ENCODE data around the gene ARL15.

DNA sequence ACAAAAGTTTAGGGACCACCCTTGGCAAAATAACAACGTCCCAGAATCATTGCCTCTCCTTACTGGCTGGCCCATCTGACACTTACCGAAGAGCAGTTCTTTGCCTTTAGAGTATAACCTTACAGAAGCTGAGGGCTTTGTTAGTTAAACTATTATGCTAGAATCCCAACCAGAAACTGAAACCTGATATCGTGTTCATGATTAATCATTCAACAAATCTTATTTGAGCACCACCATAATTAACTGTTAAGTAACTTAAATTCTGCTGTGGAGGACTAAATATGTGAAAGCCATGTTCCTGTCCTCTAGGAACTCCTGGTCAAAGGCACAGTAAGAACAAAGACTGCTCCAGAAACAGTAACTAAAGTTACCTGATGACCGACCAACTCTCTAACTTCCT lies 104.9 kb downstream of the ARL15 start:
- TF ChIP-seq, protein P1, sequence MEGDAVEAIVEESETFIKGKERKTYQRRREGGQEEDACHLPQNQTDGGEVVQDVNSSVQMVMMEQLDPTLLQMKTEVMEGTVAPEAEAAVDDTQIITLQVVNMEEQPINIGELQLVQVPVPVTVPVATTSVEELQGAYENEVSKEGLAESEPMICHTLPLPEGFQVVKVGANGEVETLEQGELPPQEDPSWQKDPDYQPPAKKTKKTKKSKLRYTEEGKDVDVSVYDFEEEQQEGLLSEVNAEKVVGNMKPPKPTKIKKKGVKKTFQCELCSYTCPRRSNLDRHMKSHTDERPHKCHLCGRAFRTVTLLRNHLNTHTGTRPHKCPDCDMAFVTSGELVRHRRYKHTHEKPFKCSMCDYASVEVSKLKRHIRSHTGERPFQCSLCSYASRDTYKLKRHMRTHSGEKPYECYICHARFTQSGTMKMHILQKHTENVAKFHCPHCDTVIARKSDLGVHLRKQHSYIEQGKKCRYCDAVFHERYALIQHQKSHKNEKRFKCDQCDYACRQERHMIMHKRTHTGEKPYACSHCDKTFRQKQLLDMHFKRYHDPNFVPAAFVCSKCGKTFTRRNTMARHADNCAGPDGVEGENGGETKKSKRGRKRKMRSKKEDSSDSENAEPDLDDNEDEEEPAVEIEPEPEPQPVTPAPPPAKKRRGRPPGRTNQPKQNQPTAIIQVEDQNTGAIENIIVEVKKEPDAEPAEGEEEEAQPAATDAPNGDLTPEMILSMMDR (IDR thresholded peaks at IDR 0.05; ENCODE audit: extremely low read depth in 1 of 2, insufficient read depth in 1 of 2, low read depth in 1 of 2, low read length in 2 of 2) = no peak
- TF ChIP-seq POLR2AphosphoS5 (IDR thresholded peaks at IDR 0.05; ENCODE audit: insufficient read depth, low read depth, low read length) (no peak), POLR2A (IDR thresholded peaks at IDR 0.05; ENCODE audit: low read depth, low read length) (no peak), EZH2 (IDR thresholded peaks at IDR 0.05; ENCODE audit: borderline replicate concordance, low read depth, low read length, severe bottlenecking) (no peak), MYC (IDR thresholded peaks at IDR 0.05; ENCODE audit: low read depth, low read length) (no peak)

Measured in endothelial cell of umbilical vein (primary cell).